Dendritic cell treated with granulocyte-macrophage colony-stimulating factor and Interleukin-4, amounts not matched to agents 40 ng/mL and 50 ng/mL, for 4 days (primary cell): ENCODE results near the gene ZMYM1.

Source experiments
- H3K27ac Mint-ChIP-seq: one replicate; pipeline ENCODE4 v1.8.0; 2022; ENCODE audit warnings: mild to moderate bottlenecking, mixed read lengths
- H3K27me3 Mint-ChIP-seq: one replicate; pipeline ENCODE4 v1.8.0; 2022; ENCODE audit warnings: mild to moderate bottlenecking, mixed read lengths
- H3K36me3 Mint-ChIP-seq: one replicate; pipeline ENCODE4 v1.8.0; 2022; ENCODE audit warnings: low read depth, mixed read lengths
- H3K4me1 Mint-ChIP-seq: one replicate; pipeline ENCODE4 v1.8.0; 2022; ENCODE audit warnings: low read depth, mixed read lengths
- H3K4me3 Mint-ChIP-seq: one replicate; pipeline ENCODE4 v1.8.0; 2022; ENCODE audit warnings: mild to moderate bottlenecking, moderate library complexity, mixed read lengths
- H3K9me3 Mint-ChIP-seq: one replicate; pipeline ENCODE4 v1.8.0; 2022; ENCODE audit warnings: mixed read lengths
- intact Hi-C: fragments of 100-400 bp; cut with micrococcal nuclease; formaldehyde crosslinking; loops from one replicate; pipeline ENCODE4 v1.15.0; 2022

ZMYM1 gene

DNA sequence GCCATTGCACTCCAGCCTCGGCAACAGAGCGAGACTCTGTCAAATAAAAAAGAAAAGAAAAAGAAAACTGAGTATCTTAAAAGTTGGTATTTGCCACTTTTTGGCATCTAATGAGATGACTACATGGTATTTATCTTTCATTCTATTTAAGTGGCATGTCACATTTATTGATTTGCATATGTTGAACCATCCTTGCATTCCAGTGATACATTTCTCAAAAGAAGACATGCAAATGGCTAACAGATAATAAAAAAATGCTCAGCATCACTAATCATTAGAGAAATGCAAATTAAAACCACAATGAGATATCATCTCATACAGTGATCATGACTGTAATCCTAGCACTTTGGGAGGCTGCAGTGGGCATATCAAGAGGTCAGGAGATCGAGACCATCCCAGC, 85.7 kb downstream of the ZMYM1 start:
- Mint-ChIP-seq H3K36me3 (no peaks in the 10 kb centered on the region), H3K27me3 (no peaks in the 10 kb centered on the region), H3K27ac (no peak overlapping the region), H3K4me1 (peaks cover 10% of the 10 kb centered on the region), H3K9me3 (peaks cover 4% of the 10 kb centered on the region), H3K4me3 (no peak overlapping the region)
- intact Hi-C loops, result no loop called here
